ENCODE results near the gene IRGQ.

DNA sequence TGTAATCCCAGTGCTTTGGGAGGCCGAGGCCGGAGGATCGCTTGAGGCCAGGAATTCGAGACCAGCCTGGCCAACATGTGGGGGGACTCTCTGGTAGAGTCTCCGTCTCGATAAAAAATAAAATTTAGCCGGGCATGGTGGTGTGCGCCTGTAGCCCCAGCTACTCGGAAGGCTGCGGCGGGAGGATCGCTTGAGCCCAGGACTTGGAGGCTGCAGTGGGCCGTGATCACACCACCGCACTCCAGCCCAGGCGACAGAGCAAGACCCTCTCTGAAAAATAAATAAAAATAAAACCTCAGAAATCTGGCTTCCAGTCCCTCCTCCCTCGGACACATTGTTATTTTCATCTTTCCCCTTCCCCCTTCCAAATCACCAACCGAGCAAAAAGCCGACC is 332 bp downstream of the IRGQ start:
- TF ChIP-seq EZH2phosphoT487 (IDR thresholded peaks at IDR 0.05) = no peak
- TF ChIP-seq, protein P1, sequence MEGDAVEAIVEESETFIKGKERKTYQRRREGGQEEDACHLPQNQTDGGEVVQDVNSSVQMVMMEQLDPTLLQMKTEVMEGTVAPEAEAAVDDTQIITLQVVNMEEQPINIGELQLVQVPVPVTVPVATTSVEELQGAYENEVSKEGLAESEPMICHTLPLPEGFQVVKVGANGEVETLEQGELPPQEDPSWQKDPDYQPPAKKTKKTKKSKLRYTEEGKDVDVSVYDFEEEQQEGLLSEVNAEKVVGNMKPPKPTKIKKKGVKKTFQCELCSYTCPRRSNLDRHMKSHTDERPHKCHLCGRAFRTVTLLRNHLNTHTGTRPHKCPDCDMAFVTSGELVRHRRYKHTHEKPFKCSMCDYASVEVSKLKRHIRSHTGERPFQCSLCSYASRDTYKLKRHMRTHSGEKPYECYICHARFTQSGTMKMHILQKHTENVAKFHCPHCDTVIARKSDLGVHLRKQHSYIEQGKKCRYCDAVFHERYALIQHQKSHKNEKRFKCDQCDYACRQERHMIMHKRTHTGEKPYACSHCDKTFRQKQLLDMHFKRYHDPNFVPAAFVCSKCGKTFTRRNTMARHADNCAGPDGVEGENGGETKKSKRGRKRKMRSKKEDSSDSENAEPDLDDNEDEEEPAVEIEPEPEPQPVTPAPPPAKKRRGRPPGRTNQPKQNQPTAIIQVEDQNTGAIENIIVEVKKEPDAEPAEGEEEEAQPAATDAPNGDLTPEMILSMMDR (IDR thresholded peaks at IDR 0.05) = no peak
